Stimulated activated CD4-positive, alpha-beta T cell treated with anti-CD3 and anti-CD28 coated beads, Interleukin-12 subunit alpha, Interleukin-12 subunit beta, amount 100 ng/mL, for 24 hours (primary cell): ENCODE data around the gene BLTP3A.
"Not testable (repeated sequence)": the region's sequence is repeated elsewhere in the genome, so short reads cannot be mapped to it uniquely, and the experiment has no call there.

ENCODE experiments used
- DNase-seq, 2 experiments: peaks; one replicate each; pipeline ENCODE4 v3.0.0-alpha.2; 2020; ENCODE audit warnings: low read depth in 2 of 2

Gene BLTP3A

GRCh38 chr6:34791701-34792604, at the start of gene BLTP3A:
Gene BLTP3A, plus strand, starts transcription at chr6:34792083. Its CDS starts 168 bp downstream, at chr6:34792251.
- DNase-seq = peak; percentile 50 to 66

DNA sequence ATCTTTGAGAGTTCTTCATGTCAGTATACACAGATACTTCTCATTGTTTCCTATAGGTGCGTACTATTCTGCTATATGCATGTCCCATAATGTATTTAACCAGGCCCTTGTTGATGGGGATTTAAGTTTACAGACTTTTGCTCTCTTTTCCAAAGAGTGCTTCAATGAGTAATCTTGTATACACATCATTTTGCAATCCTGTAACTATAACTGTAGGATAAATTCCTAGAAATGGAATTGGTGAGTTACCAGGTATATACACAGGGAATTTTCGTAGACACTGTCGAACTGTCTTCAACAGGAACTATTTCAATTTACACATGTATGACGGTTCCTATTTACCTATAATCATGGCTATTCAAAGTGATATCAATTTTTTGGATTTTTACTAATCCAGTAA, 49.8 kb upstream of the BLTP3A start:
- DNase-seq = no peak

DNA sequence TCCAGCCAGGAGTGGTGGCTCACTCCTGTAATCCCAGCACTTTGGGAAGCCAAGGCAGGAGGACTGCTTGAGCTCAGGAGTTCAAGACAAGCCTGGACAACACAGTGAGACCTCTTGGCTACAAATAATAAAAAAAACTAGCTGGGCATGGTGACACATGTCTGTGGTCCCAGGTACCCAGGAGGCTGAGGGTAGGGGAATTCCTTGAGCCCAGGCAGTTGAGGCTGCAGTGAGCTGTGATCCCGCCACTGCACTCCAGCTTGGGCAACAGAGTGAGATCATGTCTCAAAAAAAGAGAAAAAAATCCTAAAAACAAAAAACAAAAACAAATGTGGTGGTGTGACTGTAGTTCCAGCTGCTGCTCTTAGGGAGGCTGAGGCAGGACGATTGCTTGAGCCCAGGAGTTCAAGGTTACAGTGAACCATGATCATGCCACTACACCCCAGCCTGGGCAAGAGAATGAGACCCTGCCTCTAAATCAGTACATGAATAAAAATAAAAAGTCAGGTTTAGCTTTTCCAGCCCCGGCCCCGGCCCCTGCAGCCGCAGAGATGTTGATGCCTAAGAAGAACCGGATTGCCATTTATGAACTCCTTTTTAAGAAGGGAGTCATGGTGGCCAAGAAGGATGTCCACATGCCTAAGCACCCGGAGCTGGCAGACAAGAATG, 48.1 kb upstream of the BLTP3A start:
- DNase-seq = no peak

GRCh38 chr6:34744294-34744647, 47.6 kb upstream of the BLTP3A start:
- not testable (repeated sequence) for DNase-seq

GRCh38 chr6:34745277-34746103, 46.4 kb upstream of the BLTP3A start:
- DNase-seq = no peak

- no peak for DNase-seq
Measured at GRCh38 chr6:34746104-34746846, 45.6 kb upstream of the BLTP3A start.

- DNase-seq = no peak
Measured at GRCh38 chr6:34748757-34749156, 43.1 kb upstream of the BLTP3A start.

DNA sequence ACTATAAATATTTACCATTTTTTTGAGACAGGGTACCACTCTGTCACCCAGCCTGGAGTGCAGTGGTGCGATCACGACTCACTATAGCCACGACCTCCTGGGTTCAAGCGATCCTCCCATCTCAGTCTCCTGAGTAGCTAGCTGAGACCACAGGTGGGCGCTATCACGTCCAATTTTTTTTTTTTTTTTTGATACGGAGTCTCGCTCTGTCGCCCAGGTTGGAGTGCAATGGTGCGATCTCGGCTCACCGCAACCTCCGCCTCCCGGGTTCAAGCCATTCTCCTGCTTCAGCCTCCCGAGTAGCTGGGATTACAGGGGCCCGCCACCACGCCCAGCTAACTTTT, 35.4 kb upstream of the BLTP3A start:
- peak; percentile 7 to 19 for DNase-seq

- no peak for DNase-seq
Measured at GRCh38 chr6:34757687-34758274, 34.1 kb upstream of the BLTP3A start.

GRCh38 chr6:34760108-34760507, 31.8 kb upstream of the BLTP3A start:
- no peak for DNase-seq

GRCh38 chr6:34761681-34762080, 30.2 kb upstream of the BLTP3A start:
- DNase-seq = not testable (repeated sequence)

- DNase-seq = no peak
Measured at GRCh38 chr6:34768148-34768547, 23.7 kb upstream of the BLTP3A start.

DNA sequence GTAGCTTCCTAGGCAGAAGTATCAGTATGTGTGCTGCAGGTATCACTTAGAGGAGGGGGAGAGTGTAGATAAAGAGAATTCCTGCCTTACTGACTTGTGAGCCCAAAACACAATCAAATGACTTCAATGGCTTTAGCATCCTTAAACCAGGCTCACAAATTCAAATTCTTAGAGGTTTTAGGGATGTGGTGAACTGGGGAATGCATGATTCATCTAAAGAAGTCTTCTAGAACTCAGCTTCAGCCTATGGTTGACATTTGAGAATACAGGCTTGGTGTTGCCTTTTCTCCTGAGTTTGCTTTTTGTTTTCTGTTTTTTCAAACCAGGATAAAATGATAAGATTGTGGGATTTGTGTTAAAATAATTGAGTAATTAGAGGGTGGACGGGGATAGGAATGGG, 20.2 kb upstream of the BLTP3A start:
- no peak for DNase-seq

- DNase-seq = no peak
Measured at GRCh38 chr6:34772940-34773339, 18.9 kb upstream of the BLTP3A start.

DNA sequence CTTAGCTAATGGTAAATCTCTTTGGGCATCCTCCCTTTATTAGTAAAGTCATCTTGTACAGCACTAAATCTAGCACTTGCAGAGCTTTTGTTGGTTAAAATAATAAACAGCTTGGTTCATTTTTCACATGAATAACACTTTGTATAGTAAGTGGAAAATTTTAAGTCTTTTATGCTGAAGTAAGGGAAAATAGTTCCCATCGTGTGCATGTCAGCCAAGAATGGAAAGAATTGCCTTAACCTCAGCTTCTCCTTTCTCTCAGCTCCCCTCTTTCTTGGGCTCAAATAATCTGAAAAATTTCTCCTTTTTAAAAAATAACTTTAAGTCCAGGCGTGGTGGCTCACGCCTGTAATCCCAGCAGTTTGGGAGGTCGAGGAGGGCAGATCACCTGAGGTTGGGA, 18.0 kb upstream of the BLTP3A start:
- DNase-seq = no peak

DNA sequence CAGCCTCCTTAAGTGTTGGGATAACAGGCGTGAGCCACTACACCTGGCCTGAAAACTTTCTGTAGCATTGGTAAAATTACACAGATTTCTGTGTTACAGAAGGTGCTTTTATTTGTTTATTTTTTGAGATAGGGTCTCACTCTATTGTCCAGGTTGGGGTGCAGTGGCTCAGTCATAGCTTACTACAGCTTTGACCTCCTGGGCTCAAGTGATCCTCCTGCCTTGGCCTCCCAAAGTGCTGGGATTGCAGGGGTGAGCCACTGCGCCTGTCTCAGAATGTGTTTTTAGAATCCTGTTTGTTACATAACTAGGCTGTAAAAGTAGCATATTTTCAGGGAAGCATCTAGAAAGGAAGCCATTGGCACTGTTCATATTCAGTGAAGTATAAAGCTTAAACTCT, 16.9 kb upstream of the BLTP3A start:
- no peak for DNase-seq

DNA sequence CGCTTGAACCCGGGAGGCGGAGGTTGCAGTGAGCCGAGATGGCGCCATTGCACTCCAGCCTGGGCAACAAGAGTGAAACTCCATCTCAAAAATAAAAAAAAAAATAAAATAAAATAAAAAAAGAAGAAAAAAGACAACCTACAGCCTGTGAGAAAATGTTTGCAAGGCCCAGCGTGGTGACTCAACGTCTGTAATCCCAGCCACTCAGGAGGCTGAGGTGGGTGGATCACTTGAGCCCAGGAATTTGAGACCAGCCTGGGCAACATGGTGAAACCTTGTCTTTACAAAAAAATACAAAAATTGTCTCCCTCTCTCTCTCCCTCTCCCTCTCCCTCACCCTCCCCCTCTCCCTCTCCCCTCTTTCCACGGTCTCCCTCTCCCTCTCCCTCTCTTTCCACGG, 6.5 kb upstream of the BLTP3A start:
- DNase-seq = not testable (repeated sequence)

DNA sequence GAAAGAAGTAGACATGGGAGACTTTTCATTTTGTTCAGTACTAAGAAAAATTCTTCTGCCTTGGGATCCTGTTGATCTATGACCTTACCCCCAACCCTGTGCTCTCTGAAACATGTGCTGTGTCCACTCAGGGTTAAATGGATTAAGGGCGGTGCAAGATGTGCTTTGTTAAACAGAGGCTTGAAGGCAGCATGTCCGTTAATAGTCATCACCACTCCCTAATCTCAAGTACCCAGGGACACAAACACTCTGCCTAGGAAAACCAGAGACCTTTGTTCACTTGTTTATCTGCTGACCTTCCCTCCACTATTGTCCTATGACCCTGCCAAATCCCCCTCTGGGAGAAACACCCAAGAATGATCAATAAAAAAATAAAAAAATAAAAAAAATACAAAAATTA, 4.7 kb upstream of the BLTP3A start:
- DNase-seq = not testable (repeated sequence)

- DNase-seq = no peak
Measured at GRCh38 chr6:34788111-34788510, 3.8 kb upstream of the BLTP3A start.

GRCh38 chr6:34791164-34791700, 651 bp upstream of the BLTP3A start:
- DNase-seq = peak; percentile 24 to 32
